Measurements from ENCODE around the gene HPF1. TPM values are rescaled to one million over a fixed set of nuclear protein-coding genes. Genes with fewer than 3 reads are reported as not detected.
A peak's percentile ranks its signal among the peaks of the same experiment; 100 is the strongest.
"Not testable (repeated sequence)": the region's sequence is repeated elsewhere in the genome, so short reads cannot be mapped to it uniquely, and the experiment has no call there.

HPF1 gene
- 100 to 1,000 TPM in 1 of 4 donors, 10 to 100 TPM in 3; 14.1 to 139 (median 35.1) TPM for total RNA-seq

DNA sequence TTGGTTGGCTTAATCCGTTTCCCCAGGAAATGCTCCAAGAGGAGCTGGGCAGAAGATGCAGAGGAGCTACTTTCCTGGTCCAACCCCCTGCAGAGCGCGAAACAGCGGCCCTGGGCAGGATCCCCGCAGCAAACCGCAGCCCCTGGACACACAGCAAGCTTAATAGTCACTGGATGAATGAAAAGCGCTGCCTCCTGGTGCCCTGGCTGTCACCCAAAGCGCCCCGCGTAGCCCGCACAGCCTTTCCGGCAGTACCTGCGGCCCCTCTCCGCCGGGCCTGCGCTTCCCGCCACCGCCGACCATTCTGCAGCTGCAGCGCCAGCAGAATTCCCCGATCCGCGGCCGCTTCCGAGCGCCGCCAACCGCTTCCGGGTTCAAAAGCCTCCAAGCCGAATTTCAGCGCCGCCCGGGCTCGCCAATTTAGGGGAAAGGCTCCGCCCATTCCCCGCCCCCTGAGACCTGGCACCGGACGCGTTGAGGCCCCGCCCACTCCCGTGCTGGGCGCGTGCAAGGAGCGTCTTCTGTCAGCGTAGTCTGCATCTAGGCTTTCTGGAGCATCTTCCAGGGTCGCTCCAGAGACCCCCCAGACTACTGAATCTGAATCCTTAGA lies at the start of gene HPF1:
Gene HPF1, minus strand, starts transcription at position 370 of the 610 bp plus-strand sequence. Its CDS starts 67 bp downstream, at position 303.
- in situ Hi-C loops (cut with MboI; ENCODE audit: low pct_ligation_motif_present in 1 of 4, low pct_unique_long_range_greater_than_20kb in 1 of 4, low sequenced_read_pairs in 3 of 4): loop anchor here (10.0 to 25.0 kb wide), 3 partner anchors 133 to 145 kb away; partner anchors contain the start of genes CLCN3 (in 3 of the 4) and NEK1 (in 3 of the 4)
- peak within 1 kb of the TSS; percentile 56 to 96 (median 70) for H3K4me3 ChIP-seq
- H3K27ac ChIP-seq: peak within 1 kb of the TSS; percentile 78 to 83 (median 80)
- TF ChIP-seq EP300 (IDR thresholded peaks at IDR 0.05; ENCODE audit: low read depth) (no peak), POLR2A (IDR thresholded peaks at IDR 0.05) (peak; percentile 43), POLR2AphosphoS5 (IDR thresholded peaks at IDR 0.05) (peak; percentile 52 to 70 (median 66))
- peaks cover 0 to 6% (median 2%) of the 10 kb centered on the region in 4 donors for H3K36me3 ChIP-seq
- peaks cover 3% of the 10 kb centered on the region for H3K27me3 ChIP-seq
- peak; percentile 97 for DNase-seq
- H3K9me3 ChIP-seq: no peaks in the 10 kb centered on the region
- intact Hi-C loops (cut with DNase I; ENCODE audit: low total_unique reads): loop anchor here (10.0 kb wide), 1 partner anchor 143 kb away; the partner anchor contains the start of gene NEK1
- peaks cover 9 to 17% (median 14%) of the 10 kb centered on the region in 4 donors for H3K4me1 ChIP-seq
- WGBS, 2 donors (ENCODE audit: low coverage in 1 of 2): 1% methylated on average over 41 of the region's 46 CpGs; no CpG with 5 or more reads in 1 of the 2 donors

DNA sequence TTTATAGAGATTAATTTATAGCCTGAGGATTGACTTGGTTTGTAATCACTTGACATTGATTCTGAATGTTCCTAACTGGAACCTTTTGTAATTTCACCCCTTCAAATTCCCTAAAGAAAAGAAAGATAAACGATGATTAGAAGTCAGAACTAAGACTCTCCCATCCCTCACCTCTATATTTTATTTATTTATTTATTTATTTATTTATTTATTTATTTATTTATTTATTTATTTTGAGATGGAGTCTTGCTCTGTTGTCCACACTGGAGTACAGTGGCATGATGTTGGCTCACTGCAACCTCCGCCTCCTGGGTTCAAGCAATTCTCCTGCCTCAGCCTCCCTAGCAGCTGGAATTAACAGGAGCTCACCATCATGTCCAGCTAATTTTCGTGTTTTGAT lies 49.0 kb upstream of the HPF1 start:
- H3K4me3 ChIP-seq; H3K36me3 ChIP-seq; H3K27ac ChIP-seq; intact Hi-C loops (cut with DNase I; ENCODE audit: low total_unique reads); H3K27me3 ChIP-seq; DNase-seq; H3K4me1 ChIP-seq; H3K9me3 ChIP-seq: not testable (repeated sequence)
- in situ Hi-C loops (cut with MboI; ENCODE audit: low pct_ligation_motif_present in 1 of 4, low pct_unique_long_range_greater_than_20kb in 1 of 4, low sequenced_read_pairs in 3 of 4): loop anchor here in 1 of 4 donors (10.0 kb wide), 1 partner anchor 248 kb away; no protein-coding TSS in a partner anchor
- 72 to 88% methylated on average over 3 of the region's 3 CpGs for WGBS, 2 donors (ENCODE audit: low coverage in 1 of 2)

DNA sequence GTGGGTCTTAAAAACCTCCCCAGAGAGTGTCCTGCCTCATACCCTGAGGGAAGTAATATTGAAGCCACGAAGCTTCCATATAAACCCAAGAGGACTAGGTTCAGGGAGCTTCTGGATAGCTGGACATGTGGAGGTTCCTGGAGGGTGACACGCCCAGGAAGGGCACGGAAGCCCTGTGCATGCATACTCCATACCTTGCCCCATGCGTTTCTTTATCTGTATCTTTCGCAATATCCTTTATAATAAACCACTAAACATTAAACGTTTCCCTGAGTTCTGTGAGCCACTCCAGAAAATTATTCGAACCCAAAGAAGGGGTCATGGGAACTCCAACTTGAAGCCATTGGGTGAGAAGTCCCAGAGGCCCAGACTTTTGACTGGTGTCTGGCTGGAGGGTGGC lies 45.7 kb upstream of the HPF1 start:
- 41% methylated on average over 7 of the region's 7 CpGs; no CpG with 5 or more reads in 1 of the 2 donors for WGBS, 2 donors (ENCODE audit: low coverage in 1 of 2)
- Histone ChIP-seq H3K4me3 (no peak overlapping the region), H3K27me3 (no peaks in the 10 kb centered on the region), H3K9me3 (peaks cover 0 to 4% of the 10 kb centered on the region in 2 donors), H3K4me1 (no peaks in the 10 kb centered on the region), H3K36me3 (no peaks in the 10 kb centered on the region), H3K27ac (no peak overlapping the region)
- intact Hi-C loops (cut with DNase I; ENCODE audit: low total_unique reads): no loop called here
- TF ChIP-seq POLR2A (IDR thresholded peaks at IDR 0.05): no peak
- TF ChIP-seq, protein P1, sequence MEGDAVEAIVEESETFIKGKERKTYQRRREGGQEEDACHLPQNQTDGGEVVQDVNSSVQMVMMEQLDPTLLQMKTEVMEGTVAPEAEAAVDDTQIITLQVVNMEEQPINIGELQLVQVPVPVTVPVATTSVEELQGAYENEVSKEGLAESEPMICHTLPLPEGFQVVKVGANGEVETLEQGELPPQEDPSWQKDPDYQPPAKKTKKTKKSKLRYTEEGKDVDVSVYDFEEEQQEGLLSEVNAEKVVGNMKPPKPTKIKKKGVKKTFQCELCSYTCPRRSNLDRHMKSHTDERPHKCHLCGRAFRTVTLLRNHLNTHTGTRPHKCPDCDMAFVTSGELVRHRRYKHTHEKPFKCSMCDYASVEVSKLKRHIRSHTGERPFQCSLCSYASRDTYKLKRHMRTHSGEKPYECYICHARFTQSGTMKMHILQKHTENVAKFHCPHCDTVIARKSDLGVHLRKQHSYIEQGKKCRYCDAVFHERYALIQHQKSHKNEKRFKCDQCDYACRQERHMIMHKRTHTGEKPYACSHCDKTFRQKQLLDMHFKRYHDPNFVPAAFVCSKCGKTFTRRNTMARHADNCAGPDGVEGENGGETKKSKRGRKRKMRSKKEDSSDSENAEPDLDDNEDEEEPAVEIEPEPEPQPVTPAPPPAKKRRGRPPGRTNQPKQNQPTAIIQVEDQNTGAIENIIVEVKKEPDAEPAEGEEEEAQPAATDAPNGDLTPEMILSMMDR (IDR thresholded peaks at IDR 0.05): no peak
- no peak for TF ChIP-seq POLR2AphosphoS5 (IDR thresholded peaks at IDR 0.05)
- TF ChIP-seq EP300 (IDR thresholded peaks at IDR 0.05; ENCODE audit: low read depth): no peak
- in situ Hi-C loops (cut with MboI; ENCODE audit: low pct_ligation_motif_present in 1 of 4, low pct_unique_long_range_greater_than_20kb in 1 of 4, low sequenced_read_pairs in 3 of 4): loop anchor here in 1 of 4 donors (10.0 kb wide), 1 partner anchor 251 kb away; no protein-coding TSS in a partner anchor
- DNase-seq: no peak

DNA sequence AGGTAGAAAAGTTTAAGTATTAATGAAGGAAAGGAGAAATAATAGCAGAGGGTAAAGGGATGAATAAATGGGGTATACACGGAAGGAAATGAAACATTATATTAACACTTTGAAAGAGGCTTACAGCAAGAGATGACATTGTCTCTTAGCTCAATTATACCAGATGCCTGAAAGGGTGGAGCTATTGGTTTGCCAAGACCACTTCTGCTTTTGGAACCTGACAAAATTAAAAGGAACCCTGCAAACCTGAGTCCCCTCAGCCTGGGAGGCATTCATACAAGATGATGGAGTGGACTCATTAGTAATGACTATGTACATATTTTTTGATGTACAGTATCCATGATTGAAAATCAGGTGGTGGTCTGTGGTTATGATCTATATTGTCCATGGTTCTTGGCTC lies 45.1 kb upstream of the HPF1 start:
- no peaks in the 10 kb centered on the region for H3K36me3 ChIP-seq
- peaks cover 0 to 4% of the 10 kb centered on the region in 2 donors for H3K9me3 ChIP-seq
- H3K4me1 ChIP-seq: no peaks in the 10 kb centered on the region
- intact Hi-C loops (cut with DNase I; ENCODE audit: low total_unique reads) (no loop called here), in situ Hi-C loops (cut with MboI; ENCODE audit: low pct_ligation_motif_present in 1 of 4, low pct_unique_long_range_greater_than_20kb in 1 of 4, low sequenced_read_pairs in 3 of 4) (loop anchor here in 1 of 4 donors (10.0 kb wide), 1 partner anchor 252 kb away; no protein-coding TSS in a partner anchor)
- H3K27ac ChIP-seq: no peak overlapping the region
- no peaks in the 10 kb centered on the region for H3K27me3 ChIP-seq
- TF ChIP-seq, protein P1 (IDR thresholded peaks at IDR 0.05): no peak
- no peak for TF ChIP-seq EP300 (IDR thresholded peaks at IDR 0.05; ENCODE audit: low read depth)
- no peak for TF ChIP-seq POLR2AphosphoS5 (IDR thresholded peaks at IDR 0.05)
- no peak for TF ChIP-seq POLR2A (IDR thresholded peaks at IDR 0.05)
- whole genome bisulfite sequencing, 2 donors (ENCODE audit: low coverage in 1 of 2): 44 to 76% methylated on average over 1 of the region's 1 CpG
- H3K4me3 ChIP-seq: no peak overlapping the region
- DNase-seq: no peak

DNA sequence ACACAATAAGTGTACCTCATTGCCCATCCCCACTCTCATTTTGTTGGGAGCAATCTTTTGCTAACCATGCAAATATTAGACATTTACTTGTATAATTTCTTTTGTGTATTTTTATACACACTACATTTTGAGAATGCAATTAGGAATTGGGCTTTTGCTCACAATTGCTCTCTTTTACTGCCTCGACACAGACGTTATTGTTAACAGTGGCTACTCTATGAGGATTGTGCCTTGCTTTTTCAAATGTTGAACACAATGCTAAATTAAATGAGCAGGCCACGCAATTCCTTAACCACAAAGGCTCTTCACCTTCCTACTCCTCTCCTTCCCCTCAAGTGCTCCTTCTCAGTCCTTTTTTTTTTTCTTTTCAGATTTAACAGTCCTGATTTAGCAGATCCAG lies 42.8 kb upstream of the HPF1 start:
- in situ Hi-C loops (cut with MboI; ENCODE audit: low pct_ligation_motif_present in 1 of 4, low pct_unique_long_range_greater_than_20kb in 1 of 4, low sequenced_read_pairs in 3 of 4): loop anchor here in 1 of 4 donors (10.0 kb wide), 1 partner anchor 254 kb away; no protein-coding TSS in a partner anchor
- Histone ChIP-seq H3K4me3 (no peak overlapping the region), H3K36me3 (no peaks in the 10 kb centered on the region), H3K4me1 (no peaks in the 10 kb centered on the region), H3K9me3 (no peaks in the 10 kb centered on the region), H3K27me3 (no peaks in the 10 kb centered on the region), H3K27ac (no peak overlapping the region)
- WGBS, 2 donors (ENCODE audit: low coverage in 1 of 2): 80 to 81% methylated on average over 3 of the region's 3 CpGs
- no peak for DNase-seq
- TF ChIP-seq EP300 (IDR thresholded peaks at IDR 0.05; ENCODE audit: low read depth) (no peak), POLR2AphosphoS5 (IDR thresholded peaks at IDR 0.05) (no peak), POLR2A (IDR thresholded peaks at IDR 0.05) (no peak)
- TF ChIP-seq, protein P1 (IDR thresholded peaks at IDR 0.05): no peak
- intact Hi-C loops (cut with DNase I; ENCODE audit: low total_unique reads): no loop called here
